ENCODE results near the gene TATDN2. TPM values are rescaled to one million over a fixed set of nuclear protein-coding genes. Genes with fewer than 3 reads are reported as not detected.

Gene TATDN2
- total and polyA plus RNA-seq, 2 experiments from 2014 or later: 4.8 to 19.1 TPM

GRCh38 chr3:10309736-10310135 is 61.5 kb downstream of the TATDN2 start:
- no peak overlapping the region for H2AFZ ChIP-seq
- H3K79me2 ChIP-seq (replicated peaks; ENCODE audit: insufficient read depth): no peaks in the 10 kb centered on the region
- TF ChIP-seq JUNB (IDR thresholded peaks at IDR 0.05; ENCODE audit: unreplicated experiment) (no peak), EZH2 (IDR thresholded peaks at IDR 0.05; ENCODE audit: low read depth, unreplicated experiment) (no peak), REST (IDR thresholded peaks at IDR 0.05; ENCODE audit: unreplicated experiment) (no peak), POLR2AphosphoS5 (IDR thresholded peaks at IDR 0.05; ENCODE audit: low read depth) (no peak), ZNF114 (CRISPR knock-in tag; IDR thresholded peaks at IDR 0.05) (no peak), CTCF (conservative IDR thresholded peaks at IDR 0.05; ENCODE audit: low read depth in 2 of 2) (no peak), ETS1 (IDR thresholded peaks at IDR 0.05) (no peak), CREB1 (CRISPR knock-in tag; IDR thresholded peaks at IDR 0.05; ENCODE audit: low read depth) (no peak), ZNF462 (CRISPR knock-in tag; IDR thresholded peaks at IDR 0.05) (no peak), ZNF331 (CRISPR knock-in tag; IDR thresholded peaks at IDR 0.05; ENCODE audit: low read depth) (no peak), NANOG (IDR thresholded peaks at IDR 0.05; ENCODE audit: borderline replicate concordance) (no peak), EZH2phosphoT487 (IDR thresholded peaks at IDR 0.05; ENCODE audit: unreplicated experiment) (no peak)
- no peak overlapping the region for H3K4me2 ChIP-seq
- 0 out of 2 replicates have a peak overlapping the region, but pooled peaks have one; percentile 45 for H3K27ac ChIP-seq (ENCODE audit: low read depth)
- no peaks in the 10 kb centered on the region for H3K27me3 ChIP-seq (ENCODE audit: insufficient read depth)
- Mint-ChIP-seq H3K4me3 (no peak overlapping the region), H3K27me3 (ENCODE audit: insufficient read depth, low read depth, poor library complexity) (peaks cover 5% of the 10 kb centered on the region), H3K36me3 (ENCODE audit: low read depth) (peaks cover 87% of the 10 kb centered on the region), H3K27ac (peak overlapping the region; percentile 83), H3K4me1 (peaks cover 3% of the 10 kb centered on the region; the same call in 1 of the 3 replicates), H3K9me3 (no peaks in the 10 kb centered on the region; the same call in 2 of the 3 replicates)
- H3K9me2 ChIP-seq (ENCODE audit: insufficient read depth): no peaks in the 10 kb centered on the region
- H3K4me1 ChIP-seq (ENCODE audit: insufficient read depth): no peaks in the 10 kb centered on the region
- no peak overlapping the region for H3K4me3 ChIP-seq
- peaks cover 22% of the 10 kb centered on the region for H4K20me1 ChIP-seq (replicated peaks; ENCODE audit: insufficient read depth)
- peaks cover 43% of the 10 kb centered on the region for H3K36me3 ChIP-seq (ENCODE audit: insufficient read depth)
- no peaks in the 10 kb centered on the region for H3F3A ChIP-seq (replicated peaks; ENCODE audit: low read depth)
- ATAC-seq (no peak), DNase-seq (ENCODE audit: low spot score) (no peak)

All from GM23338 (cell line).